HG03442 (cell line): ENCODE results near the gene SLC38A4.
"Not testable (repeated sequence)": the region's sequence is repeated elsewhere in the genome, so short reads cannot be mapped to it uniquely, and the experiment has no call there.

Experiments used
- ATAC-seq: cut with Tn5 transposase; IDR thresholded peaks from one replicate; pipeline ENCODE4 v1.9.1; 2021; ENCODE audit warnings: mild to moderate bottlenecking, moderate library complexity; ENCODE audit not compliant: unreplicated experiment

SLC38A4 gene, protein sequence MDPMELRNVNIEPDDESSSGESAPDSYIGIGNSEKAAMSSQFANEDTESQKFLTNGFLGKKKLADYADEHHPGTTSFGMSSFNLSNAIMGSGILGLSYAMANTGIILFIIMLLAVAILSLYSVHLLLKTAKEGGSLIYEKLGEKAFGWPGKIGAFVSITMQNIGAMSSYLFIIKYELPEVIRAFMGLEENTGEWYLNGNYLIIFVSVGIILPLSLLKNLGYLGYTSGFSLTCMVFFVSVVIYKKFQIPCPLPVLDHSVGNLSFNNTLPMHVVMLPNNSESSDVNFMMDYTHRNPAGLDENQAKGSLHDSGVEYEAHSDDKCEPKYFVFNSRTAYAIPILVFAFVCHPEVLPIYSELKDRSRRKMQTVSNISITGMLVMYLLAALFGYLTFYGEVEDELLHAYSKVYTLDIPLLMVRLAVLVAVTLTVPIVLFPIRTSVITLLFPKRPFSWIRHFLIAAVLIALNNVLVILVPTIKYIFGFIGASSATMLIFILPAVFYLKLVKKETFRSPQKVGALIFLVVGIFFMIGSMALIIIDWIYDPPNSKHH

DNA sequence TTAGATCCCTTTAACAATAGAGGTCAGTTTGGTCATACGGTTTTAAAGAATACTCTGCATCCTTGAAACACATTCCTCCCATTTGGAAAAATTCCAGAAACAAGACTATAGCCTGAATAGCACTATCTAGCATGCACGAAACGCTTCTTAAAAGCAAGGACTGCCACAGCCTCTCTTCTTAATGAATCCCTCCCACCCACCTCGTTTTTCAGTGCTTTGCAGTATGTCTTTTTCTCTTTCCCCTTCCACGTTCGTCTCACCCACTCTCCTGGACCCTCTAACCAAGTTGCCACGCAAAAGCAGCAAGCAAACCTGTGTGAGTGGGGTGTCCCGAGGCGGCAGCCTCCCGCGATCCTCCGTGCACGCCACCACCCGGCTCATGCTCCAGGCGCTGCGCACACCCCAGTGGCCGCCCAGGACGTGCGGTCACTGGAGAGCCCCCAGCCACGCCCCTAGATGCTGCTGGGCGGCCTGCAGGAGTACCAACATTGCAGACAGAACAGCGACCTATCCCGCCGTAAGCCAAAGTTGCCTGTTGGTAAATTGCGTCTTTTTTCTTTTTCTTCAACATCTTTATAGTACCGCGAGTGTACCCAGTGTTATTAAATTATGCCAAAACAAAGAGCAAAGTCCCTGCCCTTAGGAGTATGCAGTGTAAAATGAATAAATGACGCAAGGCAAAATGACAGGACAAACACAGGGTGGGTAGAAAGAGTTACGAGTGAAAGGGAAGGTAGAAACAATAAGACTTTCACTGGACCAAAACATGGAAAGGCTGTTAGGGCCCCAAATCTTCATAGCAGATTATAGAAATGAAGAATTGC lies at the start of gene SLC38A4:
Gene SLC38A4 (minus strand): TSS at position 407 of the 824 bp plus-strand sequence. CDS start 32,926 bp downstream, outside the sequence.
- ATAC-seq: no peak

DNA sequence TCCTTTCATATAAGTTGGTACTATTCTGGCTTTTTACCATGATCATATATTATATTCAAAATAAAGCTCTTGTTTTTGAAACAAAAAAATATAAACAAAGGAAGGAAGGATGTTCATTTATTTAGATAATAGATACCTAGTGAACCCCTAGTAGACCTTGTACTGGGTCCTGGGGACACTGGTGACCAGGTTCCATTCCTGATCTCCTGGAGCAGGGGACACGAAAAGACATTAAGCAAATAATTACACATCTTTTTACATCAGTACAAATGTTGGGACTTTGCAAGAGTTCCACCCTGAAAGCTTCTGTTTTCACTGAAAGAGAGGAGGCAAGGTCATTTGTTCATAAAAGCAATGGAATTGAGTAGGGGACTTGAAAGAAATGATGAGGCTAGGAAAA lies 49.3 kb upstream of the SLC38A4 start:
- ATAC-seq: no peak

DNA sequence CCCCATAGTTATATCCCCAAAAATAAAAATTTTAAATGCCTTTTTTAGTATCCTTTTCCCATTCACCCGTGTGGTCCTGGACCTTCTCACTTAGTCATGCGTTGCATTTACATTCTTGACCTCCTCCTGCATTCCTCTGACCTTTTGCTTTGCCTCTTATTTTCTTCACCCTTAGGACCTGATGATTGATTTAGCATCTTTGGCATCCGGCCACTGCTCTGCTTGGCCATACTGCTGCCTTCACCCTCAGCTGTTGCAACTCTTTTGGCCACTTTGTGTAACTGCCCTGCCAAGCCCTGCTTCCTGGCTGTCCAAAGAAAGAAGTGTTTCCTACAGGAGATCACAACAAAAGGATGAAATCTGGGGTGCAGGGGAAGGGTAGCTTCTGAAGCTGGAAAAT lies 48.8 kb upstream of the SLC38A4 start:
- no peak for ATAC-seq

DNA sequence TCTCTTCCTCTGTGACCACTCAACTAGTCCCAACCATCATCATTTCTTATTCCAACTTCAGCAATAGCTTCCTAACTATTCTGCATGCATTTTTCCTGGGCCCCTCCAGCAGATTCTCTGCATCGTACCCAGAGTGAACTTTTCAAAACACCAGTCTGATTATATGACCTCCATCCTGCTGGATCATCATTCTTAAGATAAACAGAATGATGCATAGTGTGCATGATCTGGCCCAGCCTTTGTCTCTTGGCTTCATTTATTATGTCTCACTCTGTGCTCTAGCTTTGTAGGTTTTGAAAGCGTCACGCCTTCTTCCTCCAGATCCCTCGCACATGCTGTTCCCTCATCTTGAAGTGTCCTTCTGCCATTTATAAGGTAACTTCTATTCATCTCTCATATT lies 46.3 kb upstream of the SLC38A4 start:
- no peak for ATAC-seq

DNA sequence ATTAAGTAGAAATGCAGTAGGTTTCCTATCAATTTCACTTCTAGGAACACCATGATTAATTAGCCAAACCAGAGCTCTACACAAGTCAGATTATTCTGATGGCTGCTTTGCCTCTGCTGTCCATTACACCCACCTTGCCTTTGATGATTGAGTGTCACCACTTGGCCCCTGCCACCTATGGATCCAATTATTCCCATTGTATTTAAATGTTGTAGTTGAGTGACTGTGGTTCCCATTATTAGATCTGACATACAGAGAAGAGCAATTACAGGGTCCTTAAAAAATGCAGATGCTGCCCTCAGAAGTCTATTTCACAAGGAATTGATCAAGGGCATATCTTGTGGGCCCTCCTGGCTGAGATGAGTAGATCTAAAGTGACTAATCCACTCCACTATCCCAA lies 39.5 kb upstream of the SLC38A4 start:
- ATAC-seq: no peak

DNA sequence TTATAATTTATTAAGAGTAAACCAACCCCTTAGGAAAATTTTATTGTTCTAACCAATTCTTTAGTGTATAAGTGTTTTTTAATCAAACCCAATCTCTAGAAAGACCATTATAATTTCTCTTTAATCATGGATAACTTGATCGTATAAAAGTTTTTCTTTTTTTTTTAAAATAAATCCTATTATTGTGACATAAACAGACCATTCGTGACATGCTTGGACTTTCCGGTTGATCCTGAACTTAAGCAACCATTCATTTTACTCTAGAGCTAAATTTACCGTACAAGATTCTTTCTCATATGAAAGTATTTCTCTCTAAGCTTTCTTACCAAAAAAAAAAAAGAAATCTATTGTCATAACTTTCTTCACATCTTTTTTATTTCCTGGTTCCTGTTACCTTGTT lies 32.6 kb upstream of the SLC38A4 start:
- ATAC-seq: no peak

DNA sequence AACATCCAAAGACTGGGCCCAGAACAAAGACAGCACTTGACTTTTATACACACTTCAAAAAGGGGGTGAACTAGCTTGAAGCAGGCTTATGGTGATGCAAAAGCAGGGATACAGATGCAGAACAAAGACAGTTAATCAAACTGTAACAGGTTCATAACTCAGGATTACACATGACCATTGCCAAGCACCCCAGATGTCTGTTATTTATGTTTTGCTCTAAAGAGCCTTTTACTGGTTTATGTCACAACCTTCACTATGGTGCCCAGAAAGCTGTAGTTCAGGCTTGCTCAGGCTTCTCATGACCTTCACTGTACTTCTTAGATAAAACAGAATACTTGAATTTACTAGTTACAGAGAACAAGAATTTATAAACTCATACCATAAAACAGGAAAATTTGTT lies 31.7 kb upstream of the SLC38A4 start:
- ATAC-seq: no peak

DNA sequence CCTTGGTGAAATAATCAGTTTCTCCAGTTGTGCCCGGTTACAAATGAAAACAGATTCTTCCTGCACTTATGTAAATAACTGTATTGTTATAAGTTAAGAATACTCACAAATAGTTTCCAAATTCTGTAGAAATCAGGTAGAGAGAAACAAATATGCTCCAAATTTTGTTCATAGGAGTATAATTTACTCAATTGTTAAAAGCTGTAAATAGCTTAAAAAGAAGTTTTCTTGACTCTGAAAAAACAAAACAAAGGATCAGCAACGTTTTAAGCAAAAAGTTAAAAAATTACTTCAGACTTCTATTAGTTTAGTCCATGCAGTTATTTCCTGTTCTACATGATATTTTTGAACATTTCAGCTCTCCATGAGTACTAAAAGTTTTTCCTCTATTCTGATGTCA lies 30.0 kb upstream of the SLC38A4 start:
- ATAC-seq: no peak

DNA sequence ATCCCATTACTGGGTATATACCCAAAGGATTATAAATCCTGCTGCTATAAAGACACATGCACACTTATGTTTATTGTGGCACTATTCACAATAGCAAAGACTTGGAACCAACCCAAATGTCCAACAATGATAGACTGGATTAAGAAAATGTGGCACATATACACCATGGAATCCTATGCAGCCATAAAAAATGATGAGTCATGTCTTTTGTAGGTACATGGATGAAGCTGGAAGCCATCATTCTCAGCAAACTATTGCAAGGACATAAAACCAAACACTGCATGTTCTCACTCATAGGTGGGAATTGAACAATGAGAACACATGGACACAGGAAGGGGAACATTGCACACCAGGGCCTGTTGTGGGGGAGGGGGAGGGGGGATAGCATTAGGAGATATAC lies 28.4 kb upstream of the SLC38A4 start:
- not testable (repeated sequence) for ATAC-seq

DNA sequence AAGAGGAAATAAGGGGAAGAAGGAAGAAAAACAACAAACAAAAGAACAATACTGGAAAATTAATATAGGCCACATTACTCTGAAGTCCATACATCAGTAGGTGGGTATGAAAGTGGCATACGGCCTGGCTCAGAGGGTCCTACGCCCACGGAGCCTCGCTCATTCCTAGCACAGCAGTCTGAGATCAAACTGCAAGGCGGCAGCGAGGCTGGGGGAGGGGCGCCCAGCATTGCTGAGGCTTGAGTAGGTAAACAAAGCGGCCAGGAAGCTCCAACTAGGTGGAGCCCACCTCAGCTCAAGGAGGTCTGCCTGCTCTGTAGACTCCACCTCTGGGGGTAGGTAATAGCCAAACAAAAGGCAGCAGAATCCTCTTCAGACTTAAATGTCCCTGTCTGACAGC lies 23.0 kb upstream of the SLC38A4 start:
- not testable (repeated sequence) for ATAC-seq

DNA sequence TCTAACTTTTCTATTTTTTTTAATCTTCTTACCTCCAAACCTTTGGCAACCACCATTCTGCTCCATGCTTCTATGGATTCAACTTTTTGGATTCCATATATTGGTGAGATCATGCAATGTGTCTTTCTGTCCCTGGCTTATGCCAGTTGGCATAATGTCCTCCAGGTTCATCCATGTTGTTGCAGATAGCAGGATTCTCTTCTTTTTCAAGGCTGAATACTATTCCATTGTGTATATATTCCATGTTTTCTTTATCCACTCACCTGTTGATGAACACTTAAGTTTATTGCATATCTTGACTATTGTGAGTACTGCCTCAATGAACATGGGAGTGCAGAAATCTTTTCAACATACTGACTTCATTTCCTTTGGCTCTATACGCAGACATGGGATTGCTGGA lies 21.2 kb upstream of the SLC38A4 start:
- no peak for ATAC-seq

DNA sequence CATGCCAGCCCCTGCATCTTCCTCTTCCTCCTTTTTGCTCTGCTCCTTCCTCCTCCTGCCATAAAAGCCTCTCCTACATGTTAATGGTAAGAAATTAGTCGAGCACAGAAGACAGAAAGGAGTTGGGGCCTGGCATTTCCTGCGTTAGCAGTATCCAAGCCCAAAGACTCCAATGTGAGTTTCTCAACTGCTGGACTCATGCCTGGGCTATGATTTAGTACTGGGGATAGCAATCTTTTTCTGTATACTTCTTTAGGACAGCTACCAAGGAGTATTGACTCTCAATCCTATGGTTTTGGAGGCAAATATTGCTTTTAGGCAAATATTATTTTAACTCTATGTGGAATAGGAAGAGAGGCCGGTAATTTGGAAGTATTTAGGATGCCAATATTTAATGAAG lies 18.0 kb upstream of the SLC38A4 start:
- ATAC-seq: no peak

DNA sequence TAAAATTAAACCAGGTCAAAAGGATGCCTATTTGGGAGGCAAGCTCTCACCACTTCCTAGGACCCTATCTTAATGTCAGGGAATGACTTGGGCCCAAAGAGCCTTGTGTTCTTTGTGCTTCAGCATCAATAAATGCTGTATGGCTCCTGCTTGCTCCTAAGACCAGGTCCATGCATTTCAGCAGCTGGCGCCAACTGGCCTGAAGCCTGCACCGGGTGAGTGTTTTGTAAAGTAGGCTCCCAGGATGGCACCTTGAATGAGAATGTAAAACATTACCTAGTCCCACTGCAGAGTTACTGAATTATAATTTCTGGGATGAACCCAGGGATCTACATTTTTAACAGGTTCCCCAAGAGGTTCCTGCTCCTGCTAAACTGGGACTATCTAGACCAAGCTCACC lies 16.1 kb upstream of the SLC38A4 start:
- no peak for ATAC-seq

DNA sequence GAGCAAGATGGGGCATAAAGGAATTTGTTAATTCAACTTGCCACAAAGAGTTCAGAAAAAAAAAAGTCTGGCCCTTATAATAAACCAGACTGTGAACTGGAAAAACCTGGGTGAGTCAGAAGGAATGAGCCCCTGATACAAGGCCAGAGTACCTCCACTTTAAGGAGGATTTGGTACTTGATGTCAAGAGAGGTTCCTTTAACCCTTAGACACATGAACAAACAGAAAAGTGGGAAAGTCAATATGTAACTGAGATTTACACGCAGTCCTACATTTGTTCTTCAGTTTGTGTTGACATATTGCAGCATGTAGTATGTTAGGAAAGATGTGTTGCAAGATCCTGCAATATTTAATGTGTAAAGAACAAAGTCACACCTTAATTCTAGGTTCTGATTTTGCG lies 14.2 kb upstream of the SLC38A4 start:
- ATAC-seq: no peak

DNA sequence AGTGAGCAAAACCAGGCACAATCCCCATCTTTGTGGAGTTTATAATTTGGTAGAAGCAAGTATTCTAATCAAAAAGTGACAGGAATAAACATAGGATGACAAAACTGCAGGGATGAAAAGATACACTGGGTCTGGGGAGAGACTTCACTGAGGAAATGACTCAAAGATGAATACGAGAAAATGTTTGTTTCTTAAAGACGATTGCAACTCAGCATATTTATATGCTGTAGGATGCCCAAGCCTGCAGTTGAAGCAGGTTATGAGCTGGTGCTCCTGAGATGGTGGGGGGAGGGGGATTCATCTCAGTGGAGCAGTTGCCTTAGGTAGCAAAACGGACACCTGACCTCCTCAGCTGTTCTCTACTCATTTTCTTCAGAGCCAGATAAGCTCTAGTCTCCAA lies 13.4 kb upstream of the SLC38A4 start:
- no peak for ATAC-seq

DNA sequence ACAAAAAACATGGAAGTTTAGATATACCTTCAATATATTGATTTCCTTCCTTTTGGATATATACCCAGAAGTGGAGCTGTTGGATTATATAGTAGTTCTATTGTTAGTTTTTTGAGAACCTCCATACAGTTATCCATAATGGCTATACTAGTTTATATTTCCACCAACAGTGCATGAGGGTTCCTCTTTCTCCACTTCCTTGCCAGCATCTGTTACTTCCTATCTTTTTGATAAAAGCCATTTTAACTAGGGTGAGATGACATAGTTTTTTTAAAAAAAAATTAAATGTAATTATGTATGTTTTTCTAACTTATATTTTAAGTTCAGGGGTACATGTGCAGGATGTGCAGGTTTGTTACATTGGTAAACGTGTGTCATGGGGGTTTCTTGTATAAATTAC lies 10.0 kb upstream of the SLC38A4 start:
- ATAC-seq: no peak

DNA sequence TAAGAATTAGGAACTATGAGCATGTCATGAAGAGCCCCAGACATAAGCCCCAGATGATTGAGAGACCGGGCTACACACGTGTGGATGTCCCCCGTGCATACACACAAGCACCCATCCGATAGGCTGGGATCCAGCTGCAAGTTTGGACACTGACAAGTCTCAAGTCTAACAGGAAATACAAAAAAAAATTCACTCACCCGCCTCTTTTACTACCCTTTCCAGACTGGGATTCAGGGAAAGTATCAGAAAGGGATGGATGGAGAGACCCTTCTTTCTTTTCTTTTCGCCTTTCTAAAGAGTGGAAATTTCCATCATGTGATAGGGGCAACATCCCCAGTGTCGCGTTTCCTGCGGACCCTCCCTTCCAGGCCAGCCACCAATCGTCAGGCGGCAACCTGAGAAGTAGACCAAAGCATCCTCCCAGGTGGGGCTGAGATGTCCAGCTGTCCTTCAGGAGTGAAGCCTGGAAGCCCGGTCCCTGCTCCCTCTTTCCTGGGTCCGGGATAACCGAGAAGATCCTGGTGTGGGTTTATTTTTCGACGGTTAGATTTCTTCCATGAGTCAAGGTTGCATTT lies 6.4 kb upstream of the SLC38A4 start:
- ATAC-seq: no peak

DNA sequence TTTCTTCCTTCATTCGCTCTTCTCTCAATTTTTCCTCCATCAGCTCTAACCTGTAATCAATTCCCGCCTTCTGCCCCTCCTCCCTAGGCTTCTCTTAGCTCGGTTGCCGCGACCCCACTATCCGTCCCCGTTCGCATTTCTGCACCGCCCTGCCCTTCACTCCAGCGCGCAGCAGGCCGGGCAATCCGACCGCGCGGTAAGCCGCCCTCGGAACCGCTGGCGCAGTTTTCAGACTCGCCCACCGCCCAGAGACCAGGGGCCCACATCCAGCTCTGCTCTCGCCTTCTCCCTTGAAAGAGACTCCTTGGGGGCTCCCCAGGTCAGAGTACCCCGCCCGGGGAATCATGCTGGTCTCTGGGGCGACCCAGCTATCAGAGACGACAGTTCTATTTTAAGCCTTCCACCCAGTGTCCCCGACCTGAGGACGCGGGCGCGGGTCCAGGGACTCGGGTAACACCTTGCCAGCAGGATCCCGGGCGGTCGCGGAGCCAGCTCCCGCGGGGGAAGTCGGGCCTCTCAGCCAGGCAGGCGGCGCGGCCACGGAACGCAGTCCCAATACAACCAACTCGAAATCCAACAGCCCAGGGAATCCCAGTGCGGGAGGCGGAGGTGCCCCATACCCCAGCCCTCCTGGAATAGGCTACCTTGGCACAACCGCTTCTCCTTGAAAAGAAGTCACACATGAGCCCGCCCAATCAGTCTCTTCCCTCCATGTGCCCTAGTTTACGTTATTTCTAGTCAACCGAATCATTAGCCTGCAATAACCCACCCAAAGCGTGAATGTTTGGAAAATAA lies 5.7 kb upstream of the SLC38A4 start:
- ATAC-seq: no peak

DNA sequence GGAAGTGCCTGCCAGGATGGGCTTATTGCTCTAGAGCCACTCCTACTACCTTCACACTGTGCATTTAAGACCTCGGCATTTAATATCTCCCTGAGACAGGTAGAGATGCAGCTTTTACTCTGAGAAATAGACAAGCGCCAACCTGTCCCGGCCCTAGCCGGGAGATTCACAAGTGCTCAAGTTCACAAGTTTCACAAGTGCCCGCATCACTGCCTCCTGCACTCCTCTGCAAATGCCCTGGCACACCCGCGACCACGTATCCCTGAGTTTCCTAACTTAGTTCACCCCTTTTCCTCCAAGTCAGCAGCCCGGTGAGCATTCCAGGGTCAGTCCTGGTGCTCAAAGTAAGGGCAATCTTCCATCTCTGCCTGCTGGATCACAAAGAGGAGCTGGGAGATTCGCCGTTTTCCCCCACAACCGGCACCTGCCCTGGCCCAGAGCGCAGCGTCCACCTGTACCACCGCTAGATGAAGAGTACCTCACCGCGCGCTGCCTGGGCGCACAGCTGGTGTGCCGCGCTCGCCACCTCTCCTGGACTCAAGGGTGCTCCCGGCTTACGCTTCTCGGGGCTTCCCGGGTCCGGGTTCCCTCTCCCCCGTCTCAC lies 5.0 kb upstream of the SLC38A4 start:
- no peak for ATAC-seq

DNA sequence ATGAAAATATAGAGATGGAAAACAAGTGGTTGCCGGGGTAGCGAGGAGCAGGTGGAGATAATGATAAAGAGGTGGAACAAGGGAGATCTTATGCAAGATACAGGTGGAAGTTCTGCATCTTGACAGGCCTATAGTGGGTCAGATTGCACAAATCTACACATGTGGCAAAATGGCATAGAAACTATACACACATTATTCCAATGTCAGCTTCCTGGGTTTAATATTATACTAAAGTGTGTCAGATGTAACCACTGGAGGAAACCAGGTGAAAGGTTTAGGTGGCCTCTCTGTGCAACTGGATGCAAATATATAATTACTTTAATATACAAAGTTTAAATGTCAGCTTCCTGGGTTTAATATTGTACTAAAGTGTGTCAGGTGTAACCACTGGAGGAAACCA lies 1.1 kb downstream of the SLC38A4 start:
- no peak for ATAC-seq
